Dermis blood vessel endothelial cell (primary cell): Measurements from ENCODE around the gene ERN2. TPM values are rescaled to one million over a fixed set of nuclear protein-coding genes. Genes with fewer than 3 reads are reported as not detected.
"Not testable (repeated sequence)": the region's sequence is repeated elsewhere in the genome, so short reads cannot be mapped to it uniquely, and the experiment has no call there.

ENCODE experiments used
- DNase-seq: peaks from one replicate; pipeline ENCODE4 v3.0.0; 2010
- total RNA-seq: library from RNA; depleted of rRNA; stranded (reverse); fragments of >200 nt; gene quantifications from 2 replicates; pipeline ENCODE4 v1.2.3, GENCODE V29; 2014

Gene ERN2
- total RNA-seq, result not detected in 2 replicates

DNA sequence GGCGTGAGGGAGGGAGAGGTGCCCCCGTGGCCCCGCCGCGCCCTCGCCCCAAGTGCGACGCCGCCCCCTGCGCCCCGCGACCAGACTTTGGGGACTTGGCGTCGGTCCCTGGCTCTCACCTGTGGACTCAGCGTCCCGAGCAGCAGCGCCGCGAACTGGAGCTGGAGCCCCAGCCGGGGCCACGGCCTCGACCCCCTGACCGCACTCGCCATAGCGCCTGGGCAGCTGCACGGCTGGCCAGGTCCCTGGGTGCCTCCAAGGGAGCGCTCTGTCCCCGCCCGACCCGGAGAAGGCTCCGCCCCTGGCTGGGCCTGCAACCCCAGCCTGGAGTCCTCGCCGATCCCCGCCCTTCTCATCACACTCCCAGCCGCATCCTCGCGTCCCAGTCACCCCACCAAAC is at the start of gene ERN2:
ERN2 (minus strand) TSS at position 247 of the 400 bp plus-strand sequence; CDS start at position 212, 35 bp downstream.
- no peak for DNase-seq

DNA sequence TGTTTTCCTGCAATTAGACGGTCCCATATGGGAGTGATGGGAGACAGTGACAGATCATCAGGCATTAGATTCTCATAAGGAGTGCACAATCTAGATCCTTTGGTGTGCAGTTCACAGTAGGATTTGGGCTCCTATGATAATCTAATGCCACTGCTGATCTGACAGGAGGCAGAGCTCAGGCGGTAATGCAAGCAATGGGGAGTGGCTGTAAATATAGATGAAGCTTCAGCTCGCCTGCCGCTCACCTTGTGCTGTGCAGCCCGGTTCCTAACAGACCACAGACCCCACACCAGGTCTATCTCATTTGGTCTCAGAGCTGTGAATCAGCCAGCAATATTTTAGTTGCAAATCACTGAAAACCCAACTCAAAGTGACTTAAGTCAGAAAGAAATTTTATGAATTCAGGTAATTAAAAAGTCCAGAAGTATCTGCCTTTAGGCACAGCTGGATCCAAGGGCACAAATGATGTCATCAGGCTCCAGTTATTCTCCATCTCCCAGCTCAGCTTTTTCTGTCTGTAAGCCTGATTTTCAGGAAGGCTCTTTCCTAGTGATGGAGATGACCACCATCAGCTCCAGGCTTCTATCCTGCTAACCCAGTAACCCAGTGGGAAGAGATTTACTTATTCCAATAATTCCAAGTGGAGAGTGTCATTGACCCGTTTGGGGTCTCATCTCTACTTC is 45.1 kb upstream of the ERN2 start:
- DNase-seq, result no peak

DNA sequence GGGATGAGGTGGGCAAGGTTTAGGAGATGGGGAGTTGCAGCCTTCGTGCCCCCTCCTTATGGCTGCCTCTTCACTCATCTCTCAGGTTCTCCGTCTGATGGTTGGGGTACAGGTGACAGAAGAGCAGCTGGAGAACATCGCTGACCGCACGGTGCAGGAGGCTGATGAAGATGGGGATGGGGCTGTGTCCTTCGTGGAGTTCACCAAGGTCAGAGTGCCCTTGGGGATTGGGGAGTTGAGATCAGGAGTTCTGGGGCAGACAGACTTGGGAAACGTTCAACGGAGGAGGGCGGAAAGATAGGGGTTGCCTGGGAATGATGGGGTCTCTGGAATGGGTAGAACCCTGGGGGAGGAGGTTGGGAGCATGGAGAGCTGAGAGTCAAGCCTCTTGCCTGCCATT is 44.1 kb upstream of the ERN2 start:
- no peak for DNase-seq

DNA sequence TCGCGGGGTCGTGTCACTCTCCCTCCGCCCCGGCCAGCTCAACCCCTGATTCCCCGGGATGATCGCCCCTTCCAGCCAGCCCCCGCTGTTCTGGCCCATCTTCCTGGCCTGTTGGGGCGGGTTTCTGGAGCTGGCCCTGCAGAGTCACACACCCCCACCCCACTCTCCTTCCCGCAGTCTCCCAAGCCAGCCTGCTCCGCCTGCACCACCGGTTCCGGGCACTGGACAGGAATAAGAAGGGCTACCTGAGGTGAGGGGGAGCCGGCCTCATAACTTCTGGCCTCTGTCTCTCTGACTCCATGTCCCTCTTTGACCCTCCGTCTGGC is 42.4 kb upstream of the ERN2 start:
- no peak for DNase-seq

DNA sequence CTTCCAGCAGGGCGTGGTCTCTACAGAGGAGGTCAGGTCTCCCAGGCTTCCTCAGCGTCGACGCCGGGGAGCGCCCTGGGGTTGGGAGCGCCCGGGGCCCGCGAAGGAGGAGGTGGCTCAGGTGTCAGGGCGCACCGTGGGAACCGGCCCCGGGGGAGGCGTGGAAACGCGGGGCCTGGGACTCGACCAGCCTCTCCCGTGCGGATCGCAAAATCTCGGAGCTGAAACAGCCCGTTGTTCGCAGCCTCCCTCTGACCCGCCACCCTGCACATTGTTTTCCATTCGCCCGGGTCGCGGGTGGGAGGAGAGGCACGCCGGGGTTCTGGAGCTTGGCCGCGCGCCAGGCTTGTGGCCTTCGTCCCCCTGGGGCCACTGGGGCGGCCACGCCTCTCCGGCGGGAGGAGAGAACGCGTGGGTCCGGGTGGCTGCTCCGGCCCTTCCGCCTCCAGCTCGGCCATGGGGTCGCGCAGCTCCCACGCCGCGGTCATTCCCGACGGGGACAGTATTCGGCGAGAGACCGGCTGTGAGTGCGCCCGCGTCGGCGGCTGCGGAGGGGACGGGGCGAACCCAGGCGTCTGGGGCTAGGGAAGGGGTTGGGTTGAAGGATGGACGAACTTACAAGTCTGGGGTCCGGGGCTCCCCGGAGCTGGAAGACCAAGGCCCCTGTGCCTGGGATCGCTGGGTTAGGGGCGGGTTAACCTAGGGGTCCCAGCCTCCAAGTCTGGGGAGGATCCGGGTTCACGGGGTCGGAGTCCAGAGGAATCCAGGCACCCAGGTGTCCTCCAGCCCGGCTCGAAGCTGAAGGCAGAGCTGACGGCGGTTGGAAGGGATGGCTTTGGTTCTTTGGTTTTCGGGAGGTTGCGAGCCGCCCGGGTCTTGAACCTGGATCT is 41.8 kb upstream of the ERN2 start, which contains the start of gene CHP2:
CHP2 (plus strand) TSS at position 433 of the 890 bp plus-strand sequence; CDS start at position 457, 24 bp downstream.
- DNase-seq, result no peak

DNA sequence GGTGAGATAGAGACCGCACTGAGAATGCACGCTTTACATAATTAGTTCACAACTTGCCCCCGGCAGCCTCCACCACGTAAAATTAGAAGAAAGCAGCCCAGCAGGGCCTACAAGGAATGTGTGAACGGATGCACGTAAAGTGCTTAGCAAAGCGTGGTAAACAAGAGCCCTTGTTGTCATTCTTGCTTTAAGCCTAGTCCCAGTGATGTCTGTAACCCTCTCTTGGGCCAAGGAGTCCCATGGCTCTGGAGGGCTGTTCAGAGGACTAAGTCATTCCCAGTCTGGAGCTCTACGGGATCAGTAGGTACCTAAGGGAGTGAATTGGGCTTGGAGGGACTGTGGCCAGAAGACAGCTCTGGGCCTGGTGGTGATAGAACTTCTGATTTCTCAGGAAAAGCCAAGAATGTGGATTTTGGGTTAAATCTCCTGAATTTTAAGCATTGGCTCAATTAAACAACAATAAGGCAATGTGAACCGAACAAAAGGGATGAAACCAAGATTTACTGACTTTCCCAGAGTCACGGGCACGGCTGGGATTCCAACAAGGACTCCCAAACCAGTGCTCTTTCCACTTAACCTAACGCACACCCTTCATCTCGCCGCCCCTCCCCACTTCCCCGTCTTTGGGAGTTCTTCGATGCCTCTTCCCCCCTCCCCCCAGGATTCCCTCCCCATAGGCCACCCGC is 41.0 kb upstream of the ERN2 start:
- DNase-seq, result no peak

DNA sequence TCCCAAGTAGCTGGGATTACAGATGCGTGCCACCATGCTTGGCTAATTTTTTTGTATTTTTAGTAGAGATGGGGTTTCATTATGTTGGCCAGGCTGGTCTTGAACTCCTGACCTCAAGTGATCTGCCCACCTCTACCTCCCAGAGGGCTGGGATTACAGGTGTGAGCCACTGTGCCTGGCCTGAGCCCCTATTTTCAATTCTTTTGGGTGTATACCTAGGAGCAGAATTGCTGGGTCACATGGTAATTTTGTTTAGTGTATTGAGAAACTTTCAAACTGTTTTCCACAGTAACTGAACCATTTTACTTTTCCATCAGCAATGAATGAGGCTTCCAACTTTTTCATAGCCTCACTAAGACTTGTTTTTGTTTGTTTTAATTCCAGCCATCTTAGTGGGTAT is 38.0 kb upstream of the ERN2 start:
- DNase-seq, result not testable (repeated sequence)

DNA sequence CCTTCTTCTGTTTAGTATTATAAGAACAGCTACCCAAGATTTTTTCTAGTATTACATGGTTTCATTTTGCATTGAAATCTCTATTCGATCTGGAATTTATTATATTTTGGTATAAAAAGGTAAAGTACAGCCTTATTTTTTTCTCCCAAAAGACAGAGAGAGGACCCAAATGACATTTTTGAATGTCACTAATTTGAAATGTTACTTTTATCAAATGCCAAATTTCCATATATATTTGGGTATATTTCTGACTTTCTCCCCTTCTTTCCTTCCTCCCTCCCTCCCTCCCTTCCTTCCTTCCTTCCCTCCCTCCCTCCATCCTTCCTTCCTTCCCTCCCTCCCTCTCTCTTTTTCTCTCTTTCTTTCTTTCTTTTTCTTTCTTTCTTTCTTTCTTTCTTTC is 35.6 kb upstream of the ERN2 start:
- DNase-seq, result no peak

DNA sequence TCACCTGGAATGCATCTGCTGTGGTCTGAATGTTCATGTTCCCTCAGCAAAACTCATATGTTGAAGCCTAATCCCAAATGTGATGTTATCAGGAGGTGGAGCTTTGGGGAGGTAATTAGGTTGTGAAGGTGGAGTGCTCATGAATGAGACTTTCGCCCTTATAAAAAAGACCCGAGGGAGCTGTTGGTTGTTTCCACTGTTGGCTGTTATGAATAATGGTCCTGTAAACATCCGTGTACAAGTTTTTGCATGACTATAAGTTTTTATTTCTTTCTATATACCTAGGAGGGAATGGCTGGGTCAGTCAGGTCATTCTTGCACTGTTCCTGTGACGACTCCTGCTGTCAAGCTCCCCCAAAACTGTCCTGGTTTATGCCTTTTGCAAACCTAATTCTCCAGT is 32.2 kb upstream of the ERN2 start:
- DNase-seq, result no peak

DNA sequence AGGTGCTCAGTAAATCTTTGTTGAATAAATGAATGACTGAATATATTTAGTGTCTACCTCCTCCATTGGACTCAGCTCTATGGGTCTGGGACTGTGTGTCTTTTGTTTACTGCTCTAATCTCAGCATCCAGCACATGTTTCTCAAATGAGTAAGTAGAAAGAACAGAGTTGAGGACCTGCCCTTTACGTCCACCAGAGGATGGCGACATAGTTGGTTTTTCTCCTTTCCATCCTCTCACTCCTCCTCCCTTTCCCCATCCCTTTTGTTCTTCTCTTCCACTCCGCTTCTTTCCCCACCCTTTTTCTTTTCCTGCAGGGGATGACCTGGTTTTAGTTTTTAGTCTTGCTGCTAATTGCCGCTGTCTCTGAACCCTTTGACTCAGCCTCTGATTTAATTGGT is 29.7 kb upstream of the ERN2 start:
- no peak for DNase-seq

DNA sequence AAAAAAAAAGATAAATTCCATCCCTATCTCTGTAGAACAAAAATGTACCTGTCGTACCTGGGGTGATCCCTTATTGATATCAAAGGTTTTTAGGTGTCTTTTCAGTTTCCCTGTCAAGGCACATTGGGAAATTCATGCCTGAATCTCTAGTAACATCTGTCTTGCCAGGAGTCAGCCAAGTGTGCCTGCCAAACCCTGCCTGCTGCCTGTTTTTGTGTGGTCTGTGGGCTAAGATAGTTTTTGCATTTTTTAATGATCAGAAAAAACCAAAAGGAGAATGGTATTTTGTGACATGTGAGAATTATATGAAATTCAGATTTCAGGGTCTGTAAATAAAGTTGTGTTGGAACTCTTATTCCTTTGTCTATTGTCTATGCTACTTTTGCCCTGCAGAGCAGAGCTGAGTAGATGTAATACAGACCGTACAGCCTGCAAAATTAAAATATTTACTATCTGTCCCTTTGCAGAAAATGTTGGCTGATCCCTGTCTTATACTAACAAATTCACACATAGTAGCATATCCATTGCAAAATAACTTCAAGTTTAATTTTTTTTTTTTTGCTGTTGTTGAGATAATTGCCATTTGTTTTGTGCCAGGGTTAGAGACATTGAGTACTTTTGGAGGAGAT is 28.8 kb upstream of the ERN2 start:
- DNase-seq, result no peak

DNA sequence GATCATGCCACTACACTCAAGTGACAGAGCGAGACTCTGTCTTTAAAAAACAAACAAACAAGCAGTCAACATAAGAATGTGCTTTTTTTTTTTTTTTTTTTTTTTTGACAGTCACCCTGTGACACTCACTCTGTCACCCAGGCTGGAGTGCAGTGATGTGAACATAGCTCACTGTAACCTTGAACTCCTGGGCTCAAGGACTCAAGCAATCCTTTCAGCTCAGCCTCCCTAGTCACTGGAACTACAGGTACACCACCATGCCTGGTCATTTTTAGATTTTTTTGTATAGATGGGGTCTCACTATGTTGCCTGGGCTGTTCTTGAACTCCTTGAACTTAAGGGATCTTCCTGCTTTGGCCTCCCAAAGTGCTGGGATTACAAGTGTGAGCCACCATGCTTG is 26.5 kb upstream of the ERN2 start:
- no peak for DNase-seq

DNA sequence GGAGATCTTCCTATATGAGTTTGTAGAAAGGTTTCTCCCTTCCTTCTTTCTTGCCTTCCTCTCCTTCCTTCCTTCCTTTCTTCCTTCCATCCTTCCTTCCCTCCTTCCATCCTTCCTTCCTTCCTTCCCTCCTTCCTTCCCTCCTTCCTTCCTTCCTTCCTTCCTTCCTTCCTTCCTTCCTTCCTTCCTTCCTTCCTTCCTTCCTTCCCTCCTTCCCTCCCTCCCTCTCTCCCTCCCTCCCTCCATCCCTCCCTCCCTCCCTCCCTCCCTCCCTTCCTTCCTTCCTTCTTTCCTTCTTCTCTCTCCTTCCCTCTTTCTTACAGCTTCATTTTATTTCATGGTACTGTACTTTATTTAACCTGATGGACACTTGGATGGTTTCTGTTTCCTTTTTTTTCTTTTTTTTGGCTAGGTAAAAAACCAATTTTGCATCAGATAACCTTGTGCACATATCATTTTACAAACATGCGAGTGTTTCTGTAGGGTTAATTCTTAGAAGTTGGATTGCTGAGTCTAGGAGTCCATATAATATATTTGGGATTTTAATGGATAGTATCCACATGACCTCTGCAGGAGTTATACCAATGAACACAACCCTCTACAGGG is 24.5 kb upstream of the ERN2 start:
- DNase-seq, result not testable (repeated sequence)

DNA sequence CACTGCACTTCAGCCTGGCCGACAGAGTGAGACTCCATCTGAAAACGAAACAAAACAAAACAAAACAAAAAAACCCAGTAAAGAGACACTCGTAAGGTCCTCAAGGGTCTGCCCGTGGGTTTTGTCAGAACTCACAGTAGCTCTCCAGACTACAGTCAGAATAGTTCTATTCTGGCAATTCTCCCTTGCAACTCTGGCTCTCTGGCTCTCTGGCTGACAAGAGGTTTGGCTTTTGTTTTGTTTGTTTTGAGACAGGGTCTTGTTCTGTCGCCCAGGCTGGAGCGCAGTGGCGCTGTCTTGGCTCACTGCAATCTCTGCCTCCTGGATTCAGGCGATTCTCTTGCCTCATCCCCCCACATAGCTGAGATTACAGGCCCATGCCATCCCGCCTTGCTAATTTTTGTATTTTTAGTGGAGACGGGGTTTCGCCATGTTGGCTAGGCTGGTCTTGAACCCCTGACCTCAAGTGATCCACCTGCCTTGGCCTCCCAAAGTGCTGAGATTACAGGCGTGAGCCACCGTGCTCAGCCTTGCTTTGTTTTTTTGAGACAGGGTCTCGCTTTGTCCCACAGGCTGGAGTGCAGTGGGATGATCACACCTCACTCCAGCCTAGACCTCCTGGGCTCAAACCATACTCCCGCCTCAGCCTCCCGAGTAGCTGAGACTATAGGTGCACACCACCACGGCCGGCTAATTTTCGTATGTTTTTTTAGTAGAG is 21.3 kb upstream of the ERN2 start:
- DNase-seq, result no peak

DNA sequence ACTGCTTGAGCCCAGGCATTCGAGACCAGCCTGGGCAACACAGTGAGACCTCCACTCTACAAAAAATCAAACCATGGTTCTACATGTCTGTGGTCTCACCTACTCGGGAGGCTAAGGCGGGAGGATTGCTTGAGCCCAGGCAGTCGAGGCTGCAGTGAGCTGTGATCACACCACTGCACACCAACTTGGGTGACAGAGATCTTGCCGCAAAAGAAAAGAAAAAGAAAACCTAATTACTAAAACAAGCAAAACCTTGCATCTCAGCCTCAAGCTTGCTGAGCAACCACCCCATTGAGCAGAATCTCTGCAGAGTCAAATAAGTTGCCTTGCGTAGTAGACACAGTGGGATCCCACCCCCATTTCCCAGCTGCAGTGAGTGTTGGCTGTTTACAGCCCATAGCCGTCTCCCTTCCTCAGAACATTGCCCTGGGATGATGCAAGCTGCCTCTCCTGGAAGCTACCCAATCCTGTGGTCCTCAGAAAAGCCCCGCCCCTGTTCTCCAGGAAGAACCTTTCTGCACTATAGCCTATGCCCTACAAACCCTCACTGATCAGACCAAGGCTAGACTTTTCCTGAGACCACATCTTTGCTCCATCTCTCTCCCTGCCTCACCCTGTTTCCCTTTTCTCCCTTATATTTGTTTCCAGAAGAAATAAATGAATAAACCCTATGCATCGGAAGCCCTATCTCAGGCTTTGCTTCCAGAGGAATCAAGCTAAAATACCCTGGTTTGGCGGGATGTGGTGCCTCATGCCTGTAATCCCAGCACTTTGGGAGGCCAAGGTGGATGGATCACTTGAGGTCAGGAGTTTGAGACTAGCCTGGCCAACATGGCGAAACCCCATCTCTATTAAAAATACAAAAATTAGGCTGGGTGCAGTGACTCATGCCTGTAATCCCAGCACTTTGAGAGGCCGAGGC is 16.7 kb upstream of the ERN2 start:
- no peak for DNase-seq

DNA sequence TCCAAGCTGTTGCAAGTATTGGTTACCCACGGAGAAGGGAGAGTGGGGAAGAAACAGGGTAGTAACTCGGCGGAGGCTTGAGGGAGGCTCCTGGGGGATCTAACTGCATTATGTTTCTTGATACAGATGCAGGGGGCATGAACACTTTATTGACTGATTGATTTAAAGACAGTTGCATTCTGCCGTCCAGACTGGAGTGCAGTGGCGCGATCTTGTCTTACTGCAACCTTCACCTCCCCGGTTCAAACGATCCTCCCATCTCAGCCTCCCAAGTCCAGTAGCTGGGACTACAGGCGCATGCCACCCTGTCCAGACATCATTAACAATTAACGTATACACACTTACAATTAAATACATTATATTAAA is 15.1 kb upstream of the ERN2 start:
- DNase-seq, result no peak

DNA sequence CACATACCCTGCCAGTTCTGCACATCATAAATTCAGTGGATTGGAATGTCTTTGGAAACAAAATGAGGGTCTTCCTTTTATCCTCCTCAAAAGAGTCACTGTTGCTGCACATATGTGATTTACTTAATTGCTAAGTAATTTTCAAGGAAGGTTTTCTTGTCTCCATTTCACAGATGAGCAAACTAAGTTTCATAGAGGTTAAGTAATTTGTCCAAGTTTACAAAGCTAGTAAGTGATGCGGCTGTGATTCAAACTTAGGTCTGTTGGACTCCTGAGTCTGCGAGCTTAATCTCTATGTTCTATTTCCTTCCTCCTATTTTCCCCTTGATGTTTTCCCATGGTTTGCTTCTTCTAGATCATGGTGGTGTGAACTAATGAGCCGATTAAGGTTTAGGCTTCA is 13.7 kb upstream of the ERN2 start:
- DNase-seq, result no peak

DNA sequence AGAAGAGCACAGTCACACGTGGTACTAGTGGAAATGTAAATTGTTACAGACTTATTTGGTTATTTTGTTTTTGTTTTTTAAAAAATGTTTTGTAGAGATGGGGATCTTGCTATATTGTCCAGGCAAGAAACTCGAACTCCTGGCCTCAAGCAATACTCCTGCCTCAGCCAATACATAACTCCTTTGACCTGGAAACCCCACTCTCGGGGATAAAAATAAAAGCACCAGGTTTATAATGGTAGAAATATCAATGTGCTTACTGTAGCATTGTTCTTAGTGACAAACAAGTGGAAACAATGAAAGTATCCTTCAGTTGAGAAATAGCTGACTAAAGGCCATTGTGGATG is 11.7 kb upstream of the ERN2 start:
- no peak for DNase-seq

DNA sequence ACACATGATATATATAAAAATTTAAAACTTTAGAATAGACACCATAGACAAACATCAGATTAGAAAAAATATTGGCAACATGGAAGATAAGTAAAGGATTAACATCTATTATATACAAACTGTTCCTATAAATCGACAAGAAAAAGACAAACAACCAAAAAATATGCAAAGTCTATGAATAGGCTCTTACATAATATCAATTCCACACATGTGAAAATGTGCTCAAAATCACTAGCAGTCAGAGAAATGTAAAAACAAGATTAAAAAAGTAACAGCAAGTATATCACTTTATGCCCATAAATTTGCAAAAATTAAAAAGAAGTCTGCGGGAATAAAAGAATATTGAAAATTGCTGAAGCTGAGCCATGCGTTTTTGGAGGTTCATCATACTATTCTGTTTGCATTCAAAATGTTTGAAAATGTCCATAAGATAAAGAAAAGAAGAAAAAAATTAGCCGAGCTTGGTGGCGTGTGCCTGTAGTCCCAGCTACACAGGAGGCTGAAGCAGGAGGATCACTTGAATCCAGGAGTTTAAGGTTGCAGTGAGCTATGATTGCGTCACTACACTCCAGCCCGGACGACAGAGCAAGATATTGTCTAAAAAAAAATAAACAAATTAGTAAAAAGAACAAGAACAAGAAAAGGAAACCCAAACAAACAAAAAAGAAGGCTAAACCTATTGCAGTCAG is 11.2 kb upstream of the ERN2 start:
- no peak for DNase-seq

DNA sequence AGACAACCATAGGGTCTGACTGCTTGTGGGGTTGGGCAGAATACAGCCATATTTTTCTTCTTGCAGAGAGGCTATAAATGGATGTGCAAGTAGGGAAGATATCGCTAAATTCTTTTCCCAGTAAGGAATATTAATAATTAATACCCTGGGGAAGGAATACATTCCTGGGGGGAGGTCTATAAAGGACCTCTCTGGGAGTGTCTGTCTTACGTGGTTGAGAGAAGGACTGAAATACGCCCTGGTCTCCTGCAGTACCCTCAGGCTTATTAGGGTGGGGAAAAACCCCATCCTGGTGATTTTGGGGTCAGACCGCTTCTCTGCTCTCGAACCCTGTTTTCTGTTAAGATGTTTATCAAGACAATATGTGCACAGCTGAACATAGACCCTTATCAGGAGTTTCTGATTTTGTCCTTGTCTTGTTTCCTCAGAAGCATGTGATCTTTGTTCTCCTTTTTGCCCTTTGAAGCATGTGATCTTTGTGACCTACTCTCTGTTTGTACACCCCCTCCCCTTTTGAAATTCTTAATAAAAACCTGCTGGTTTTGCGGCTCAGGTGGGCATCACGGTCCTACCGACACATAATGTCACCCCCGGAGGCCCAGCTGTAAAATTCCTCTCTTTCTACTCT is 9.7 kb upstream of the ERN2 start:
- DNase-seq, result not testable (repeated sequence)
